PFSK-1 (cell line): ENCODE results near the gene PKP2.

Source experiments
- FOXP2 ChIP-seq: optimal IDR thresholded peaks from 2 replicates; pipeline ENCODE3; 2011; ENCODE audit warnings: borderline replicate concordance, control low read depth, inconsistent platforms; ENCODE audit not compliant: insufficient read depth; ENCODE audit errors: extremely low read length, extremely low read depth
- POLR2AphosphoS5 ChIP-seq: IDR thresholded peaks from 2 replicates; pipeline ENCODE4 v1.6.1; 2012; ENCODE audit warnings: low read depth, mild to moderate bottlenecking, control low read depth, low read length, moderate library complexity
- SIN3A ChIP-seq: IDR thresholded peaks from 2 replicates; pipeline ENCODE4 v1.6.1; 2012; ENCODE audit warnings: mild to moderate bottlenecking, low read length, moderate library complexity, borderline replicate concordance; ENCODE audit not compliant: insufficient read depth
- TAF1 ChIP-seq: IDR thresholded peaks from 2 replicates; pipeline ENCODE4 v1.6.1; 2012; ENCODE audit warnings: low read length, control low read depth, borderline replicate concordance; ENCODE audit not compliant: insufficient read depth
- TF ChIP-seq, protein P1 (sequence below), 2 experiments: IDR thresholded peaks; 2 replicates each; pipeline versions ENCODE4 v1.6.1 to v1.8.0; 2011 to 2012; ENCODE audit warnings: low read depth in 2 of 2, low read length in 2 of 2, control low read depth in 1 of 2, inconsistent platforms in 1 of 2, mild to moderate bottlenecking in 1 of 2, moderate library complexity in 1 of 2; ENCODE audit not compliant: insufficient read depth in 1 of 2

DNA sequence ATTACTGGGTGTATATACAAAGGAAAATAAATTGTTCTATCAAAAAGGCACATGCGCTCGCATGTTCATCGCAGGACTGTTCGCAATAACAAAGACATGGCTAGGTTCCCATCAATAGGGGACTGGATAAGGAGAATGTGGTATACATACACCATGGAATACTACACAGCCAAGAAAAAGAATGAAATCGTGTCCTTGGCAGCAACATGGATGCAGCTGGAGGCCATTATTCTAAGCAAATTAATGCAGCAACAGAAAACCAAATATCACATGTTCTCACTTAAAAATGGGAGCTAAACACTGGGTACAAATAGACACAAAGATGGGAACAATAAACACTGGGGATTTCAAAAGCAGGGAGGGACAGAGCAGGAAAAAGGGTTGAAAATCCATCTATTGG, 58.6 kb downstream of the PKP2 start:
- TF ChIP-seq POLR2AphosphoS5, result no peak
- TF ChIP-seq SIN3A, result no peak
- TF ChIP-seq, protein P1, sequence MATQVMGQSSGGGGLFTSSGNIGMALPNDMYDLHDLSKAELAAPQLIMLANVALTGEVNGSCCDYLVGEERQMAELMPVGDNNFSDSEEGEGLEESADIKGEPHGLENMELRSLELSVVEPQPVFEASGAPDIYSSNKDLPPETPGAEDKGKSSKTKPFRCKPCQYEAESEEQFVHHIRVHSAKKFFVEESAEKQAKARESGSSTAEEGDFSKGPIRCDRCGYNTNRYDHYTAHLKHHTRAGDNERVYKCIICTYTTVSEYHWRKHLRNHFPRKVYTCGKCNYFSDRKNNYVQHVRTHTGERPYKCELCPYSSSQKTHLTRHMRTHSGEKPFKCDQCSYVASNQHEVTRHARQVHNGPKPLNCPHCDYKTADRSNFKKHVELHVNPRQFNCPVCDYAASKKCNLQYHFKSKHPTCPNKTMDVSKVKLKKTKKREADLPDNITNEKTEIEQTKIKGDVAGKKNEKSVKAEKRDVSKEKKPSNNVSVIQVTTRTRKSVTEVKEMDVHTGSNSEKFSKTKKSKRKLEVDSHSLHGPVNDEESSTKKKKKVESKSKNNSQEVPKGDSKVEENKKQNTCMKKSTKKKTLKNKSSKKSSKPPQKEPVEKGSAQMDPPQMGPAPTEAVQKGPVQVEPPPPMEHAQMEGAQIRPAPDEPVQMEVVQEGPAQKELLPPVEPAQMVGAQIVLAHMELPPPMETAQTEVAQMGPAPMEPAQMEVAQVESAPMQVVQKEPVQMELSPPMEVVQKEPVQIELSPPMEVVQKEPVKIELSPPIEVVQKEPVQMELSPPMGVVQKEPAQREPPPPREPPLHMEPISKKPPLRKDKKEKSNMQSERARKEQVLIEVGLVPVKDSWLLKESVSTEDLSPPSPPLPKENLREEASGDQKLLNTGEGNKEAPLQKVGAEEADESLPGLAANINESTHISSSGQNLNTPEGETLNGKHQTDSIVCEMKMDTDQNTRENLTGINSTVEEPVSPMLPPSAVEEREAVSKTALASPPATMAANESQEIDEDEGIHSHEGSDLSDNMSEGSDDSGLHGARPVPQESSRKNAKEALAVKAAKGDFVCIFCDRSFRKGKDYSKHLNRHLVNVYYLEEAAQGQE (IDR thresholded peaks at IDR 0.05; ENCODE audit: insufficient read depth in 1 of 2, low read depth in 2 of 2, low read length in 2 of 2), result no peak
- TF ChIP-seq TAF1, result no peak
- TF ChIP-seq FOXP2, result no peak
